Measurements from ENCODE around the gene HLA-A.

GRCh38 chr6:29909985-29910384, 32.3 kb upstream of the HLA-A start:
- TF ChIP-seq, protein P1, sequence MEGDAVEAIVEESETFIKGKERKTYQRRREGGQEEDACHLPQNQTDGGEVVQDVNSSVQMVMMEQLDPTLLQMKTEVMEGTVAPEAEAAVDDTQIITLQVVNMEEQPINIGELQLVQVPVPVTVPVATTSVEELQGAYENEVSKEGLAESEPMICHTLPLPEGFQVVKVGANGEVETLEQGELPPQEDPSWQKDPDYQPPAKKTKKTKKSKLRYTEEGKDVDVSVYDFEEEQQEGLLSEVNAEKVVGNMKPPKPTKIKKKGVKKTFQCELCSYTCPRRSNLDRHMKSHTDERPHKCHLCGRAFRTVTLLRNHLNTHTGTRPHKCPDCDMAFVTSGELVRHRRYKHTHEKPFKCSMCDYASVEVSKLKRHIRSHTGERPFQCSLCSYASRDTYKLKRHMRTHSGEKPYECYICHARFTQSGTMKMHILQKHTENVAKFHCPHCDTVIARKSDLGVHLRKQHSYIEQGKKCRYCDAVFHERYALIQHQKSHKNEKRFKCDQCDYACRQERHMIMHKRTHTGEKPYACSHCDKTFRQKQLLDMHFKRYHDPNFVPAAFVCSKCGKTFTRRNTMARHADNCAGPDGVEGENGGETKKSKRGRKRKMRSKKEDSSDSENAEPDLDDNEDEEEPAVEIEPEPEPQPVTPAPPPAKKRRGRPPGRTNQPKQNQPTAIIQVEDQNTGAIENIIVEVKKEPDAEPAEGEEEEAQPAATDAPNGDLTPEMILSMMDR (conservative IDR thresholded peaks at IDR 0.05 in 1 of 2, IDR thresholded peaks at IDR 0.05 in 1 of 2; ENCODE audit: extremely low read depth in 1 of 2, insufficient read depth in 1 of 2, low read depth in 1 of 2, low read length in 2 of 2) = no peak
- no peak for TF ChIP-seq EZH2 (IDR thresholded peaks at IDR 0.05; ENCODE audit: borderline replicate concordance, low read length)

Measured in mammary epithelial cell (primary cell).